GM12874 (cell line): ENCODE results near the gene TUBGCP6.

Experiments
- TF ChIP-seq, protein P1 (sequence below): IDR thresholded peaks from 2 replicates; pipeline ENCODE4 v1.5.1; 2011; ENCODE audit warnings: low read depth, mild to moderate bottlenecking, control low read depth, low read length, moderate library complexity; ENCODE audit not compliant: insufficient read depth

TUBGCP6 gene

GRCh38 chr22:50276143-50276542 lies 31.3 kb upstream of the TUBGCP6 start:
- TF ChIP-seq, protein P1, sequence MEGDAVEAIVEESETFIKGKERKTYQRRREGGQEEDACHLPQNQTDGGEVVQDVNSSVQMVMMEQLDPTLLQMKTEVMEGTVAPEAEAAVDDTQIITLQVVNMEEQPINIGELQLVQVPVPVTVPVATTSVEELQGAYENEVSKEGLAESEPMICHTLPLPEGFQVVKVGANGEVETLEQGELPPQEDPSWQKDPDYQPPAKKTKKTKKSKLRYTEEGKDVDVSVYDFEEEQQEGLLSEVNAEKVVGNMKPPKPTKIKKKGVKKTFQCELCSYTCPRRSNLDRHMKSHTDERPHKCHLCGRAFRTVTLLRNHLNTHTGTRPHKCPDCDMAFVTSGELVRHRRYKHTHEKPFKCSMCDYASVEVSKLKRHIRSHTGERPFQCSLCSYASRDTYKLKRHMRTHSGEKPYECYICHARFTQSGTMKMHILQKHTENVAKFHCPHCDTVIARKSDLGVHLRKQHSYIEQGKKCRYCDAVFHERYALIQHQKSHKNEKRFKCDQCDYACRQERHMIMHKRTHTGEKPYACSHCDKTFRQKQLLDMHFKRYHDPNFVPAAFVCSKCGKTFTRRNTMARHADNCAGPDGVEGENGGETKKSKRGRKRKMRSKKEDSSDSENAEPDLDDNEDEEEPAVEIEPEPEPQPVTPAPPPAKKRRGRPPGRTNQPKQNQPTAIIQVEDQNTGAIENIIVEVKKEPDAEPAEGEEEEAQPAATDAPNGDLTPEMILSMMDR: peak; percentile 91

DNA sequence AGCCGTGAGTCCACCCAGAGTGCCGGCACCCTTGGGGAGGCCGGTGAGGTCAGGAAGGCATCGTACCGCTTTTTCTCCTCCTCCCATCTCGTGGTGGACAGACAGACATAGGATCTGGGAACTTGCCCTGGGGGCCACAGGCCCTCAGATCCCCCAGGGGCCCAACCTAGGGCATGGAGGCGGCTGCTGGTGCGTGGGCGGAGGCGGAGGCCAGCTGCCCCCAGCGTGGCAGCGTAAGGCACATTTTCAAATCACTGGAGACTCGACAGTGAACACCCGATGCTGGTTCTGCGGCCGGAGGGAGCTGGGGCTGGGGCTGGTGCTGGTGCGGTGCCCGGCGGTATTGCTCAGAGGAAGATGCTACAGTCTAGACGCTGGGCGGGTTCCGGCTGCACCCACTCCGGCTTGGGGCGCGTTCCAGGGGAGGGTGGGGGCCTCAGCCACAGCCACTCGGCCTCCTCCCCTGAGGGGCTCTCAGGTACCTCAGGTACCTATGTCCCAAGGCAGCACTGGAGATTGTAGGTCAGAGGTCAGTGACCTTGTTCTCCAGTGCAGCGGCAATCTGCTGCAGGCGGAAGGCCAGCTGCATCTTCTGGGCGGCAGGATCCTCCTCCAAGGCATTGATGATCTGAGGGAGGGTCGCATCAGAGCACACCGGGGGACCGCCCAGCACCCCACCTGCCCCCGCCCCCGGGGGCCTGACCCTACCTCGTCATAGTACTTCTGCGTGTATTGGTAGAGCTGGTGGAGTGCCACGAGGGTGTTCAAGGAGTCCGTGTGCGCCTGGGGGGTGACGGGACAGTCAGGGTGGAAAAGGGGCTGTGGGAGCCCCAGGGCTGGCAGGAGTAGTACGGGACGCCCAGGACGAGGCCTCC lies 30.6 kb upstream of the TUBGCP6 start:
- TF ChIP-seq, protein P1: no peak

DNA sequence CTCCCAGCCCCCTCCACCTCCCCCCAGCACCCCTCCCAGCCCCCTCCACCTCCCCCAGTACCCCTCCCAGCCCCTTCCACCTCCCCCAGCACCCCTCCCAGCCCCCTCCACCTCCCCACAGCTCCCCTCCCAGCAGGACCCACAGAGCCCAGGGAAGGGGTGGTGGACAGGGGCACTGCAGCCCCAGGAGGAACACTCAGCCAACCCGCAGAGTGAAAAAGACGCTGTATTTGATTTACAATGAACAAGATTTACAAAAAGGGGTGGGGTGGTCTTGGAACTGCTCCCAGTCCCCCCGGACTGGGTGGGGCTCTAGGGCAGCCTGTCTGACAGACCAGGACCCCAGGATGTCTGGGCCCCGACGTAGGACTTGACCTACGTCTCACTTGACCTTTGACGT lies 29.9 kb upstream of the TUBGCP6 start:
- TF ChIP-seq, protein P1: no peak

- TF ChIP-seq, protein P1: peak; percentile 43; the same call in 1 of the 2 replicates
Observed at GRCh38 chr22:50274311-50274710, 29.5 kb upstream of the TUBGCP6 start.

GRCh38 chr22:50272044-50272802 lies 27.4 kb upstream of the TUBGCP6 start:
- TF ChIP-seq, protein P1: no peak

DNA sequence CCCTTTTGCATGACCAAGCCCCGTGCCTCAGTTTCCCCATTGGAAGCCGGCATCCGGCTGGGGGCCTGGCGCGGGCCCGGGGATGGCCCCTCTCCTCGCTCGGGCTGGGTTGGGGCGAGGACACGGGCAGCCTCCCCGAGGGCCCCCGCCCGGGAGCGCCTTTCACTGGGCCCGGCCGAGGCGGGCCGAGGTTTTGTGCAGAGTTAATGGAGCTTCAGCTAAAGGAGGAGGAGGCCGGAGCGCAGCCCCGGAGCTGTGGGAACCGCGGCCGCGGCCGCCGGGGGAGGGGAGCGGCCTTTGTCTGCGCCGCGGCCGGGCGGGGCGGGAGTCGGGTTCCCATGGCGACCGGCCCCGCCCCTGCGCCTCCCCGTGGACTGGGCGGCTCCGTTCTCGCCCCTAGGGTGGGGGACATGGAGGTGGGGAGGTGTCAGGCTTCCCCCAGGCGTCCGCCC lies 26.7 kb upstream of the TUBGCP6 start:
- TF ChIP-seq, protein P1: 0 out of 2 replicates have a peak, but pooled peaks have one; percentile 6
